ENCODE measurements around the gene CYP1A2. TPM values are rescaled to one million over a fixed set of nuclear protein-coding genes. Genes with fewer than 3 reads are reported as not detected.

Gene CYP1A2
- total RNA-seq, 1 donor from 2014 or later: not detected

DNA sequence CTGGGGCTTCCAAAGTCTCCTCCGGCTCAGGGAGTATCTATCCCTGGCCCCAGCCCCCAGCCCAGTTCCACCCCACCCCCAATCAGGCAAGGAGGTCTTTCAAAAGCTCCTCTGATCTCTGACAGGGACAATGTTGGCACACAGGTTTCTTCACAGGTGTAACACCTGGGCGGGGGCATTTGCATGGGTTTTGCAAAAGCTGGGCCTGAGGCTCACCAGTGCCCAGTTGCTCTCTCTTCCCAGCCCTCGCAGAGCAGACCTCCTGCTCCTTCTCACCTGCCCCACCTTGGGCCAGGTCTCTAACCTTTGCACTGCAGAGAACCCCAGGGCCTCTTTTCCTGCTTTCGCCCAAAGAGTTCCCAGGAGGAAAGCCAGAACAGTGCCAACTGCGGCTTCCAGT lies 24.7 kb downstream of the CYP1A2 start:
- no peak for DNase-seq (ENCODE audit: low spot score)
- intact Hi-C loops (cut with DNase I): loop anchor here (5.0 kb wide), 1 partner anchor 64 kb away; no protein-coding TSS in a partner anchor

- intact Hi-C loops (cut with DNase I): loop anchor here (5.0 kb wide), 1 partner anchor 64 kb away; no protein-coding TSS in a partner anchor
- no peak for DNase-seq (ENCODE audit: low spot score)
Measured at GRCh38 chr15:74773731-74774252, 25.1 kb downstream of the CYP1A2 start.

- no peak for DNase-seq (ENCODE audit: low spot score)
- intact Hi-C loops (cut with DNase I): no loop called here
Measured at GRCh38 chr15:74775132-74775562, 26.5 kb downstream of the CYP1A2 start.

DNA sequence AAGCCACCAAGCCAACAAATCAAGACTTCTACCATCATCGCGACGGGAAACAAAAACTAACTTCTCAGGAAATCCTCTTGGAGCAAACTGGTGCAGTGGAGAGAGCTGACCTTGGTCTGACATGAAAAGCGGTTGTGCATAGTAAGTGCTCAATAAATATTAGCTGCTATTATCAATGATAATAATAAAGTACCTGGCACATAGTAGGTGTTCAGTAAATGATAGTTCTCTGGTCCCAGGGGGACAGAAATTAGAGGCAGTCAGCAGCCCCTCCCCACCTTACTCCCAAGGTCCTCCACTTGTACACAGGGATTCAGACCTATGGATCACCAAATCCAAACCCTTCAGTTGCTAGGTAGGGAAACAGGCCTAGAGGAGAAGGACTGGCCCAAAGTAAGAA lies 27.2 kb downstream of the CYP1A2 start:
- intact Hi-C loops (cut with DNase I): no loop called here
- no peak for DNase-seq (ENCODE audit: low spot score)

GRCh38 chr15:74776821-74777768 lies 28.4 kb downstream of the CYP1A2 start:
- intact Hi-C loops (cut with DNase I): no loop called here
- no peak for DNase-seq (ENCODE audit: low spot score)

GRCh38 chr15:74777769-74778598 lies 29.3 kb downstream of the CYP1A2 start:
- intact Hi-C loops (cut with DNase I): no loop called here
- DNase-seq (ENCODE audit: low spot score): no peak

GRCh38 chr15:74778599-74778970 lies 29.9 kb downstream of the CYP1A2 start:
- intact Hi-C loops (cut with DNase I): no loop called here
- DNase-seq (ENCODE audit: low spot score): no peak

- intact Hi-C loops (cut with DNase I): no loop called here
- DNase-seq (ENCODE audit: low spot score): no peak
Measured at GRCh38 chr15:74779162-74779648, 30.6 kb downstream of the CYP1A2 start.

GRCh38 chr15:74780523-74781430 lies 32.1 kb downstream of the CYP1A2 start:
- no peak for DNase-seq (ENCODE audit: low spot score)
- intact Hi-C loops (cut with DNase I): loop anchor here (2.0 kb wide), 1 partner anchor 20 kb away; no protein-coding TSS in a partner anchor

GRCh38 chr15:74781431-74782258 lies 33.0 kb downstream of the CYP1A2 start, which contains the start of gene CSK:
Gene CSK, plus strand, starts transcription at chr15:74782080. Its CDS starts 16,218 bp downstream, at chr15:74798298.
- intact Hi-C loops (cut with DNase I): loop anchor here (2.0 kb wide), 2 partner anchors 19 to 155 kb away; no protein-coding TSS in a partner anchor
- DNase-seq (ENCODE audit: low spot score): peak; percentile 91

- no peak for DNase-seq (ENCODE audit: low spot score)
- intact Hi-C loops (cut with DNase I): loop anchor here (2.0 kb wide), 1 partner anchor 154 kb away; no protein-coding TSS in a partner anchor
Measured at GRCh38 chr15:74782259-74783071, 33.8 kb downstream of the CYP1A2 start.

- no peak for DNase-seq (ENCODE audit: low spot score)
- intact Hi-C loops (cut with DNase I): loop anchor here (2.0 kb wide), 1 partner anchor 154 kb away; no protein-coding TSS in a partner anchor
Measured at GRCh38 chr15:74783072-74783807, 34.6 kb downstream of the CYP1A2 start.

- intact Hi-C loops (cut with DNase I): loop anchor here (2.0 kb wide), 1 partner anchor 153 kb away; no protein-coding TSS in a partner anchor
- no peak for DNase-seq (ENCODE audit: low spot score)
Measured at GRCh38 chr15:74783808-74784175, 35.1 kb downstream of the CYP1A2 start.

- no peak for DNase-seq (ENCODE audit: low spot score)
- intact Hi-C loops (cut with DNase I): loop anchor here (5.0 kb wide), 1 partner anchor 118 kb away; no protein-coding TSS in a partner anchor
Measured at GRCh38 chr15:74784426-74785193, 36.0 kb downstream of the CYP1A2 start.

Measured in cardiac septum (tissue), 1 donor.